Adrenal gland (tissue), 5 donors: ENCODE measurements around the gene ZNF552.

Source experiments
- POLR2A ChIP-seq, 2 donors: fragments of 450-650 bp; IDR thresholded peaks; one replicate each; pipeline ENCODE4 v1.6.1; 2017; ENCODE audit warnings: antibody characterized with exemption in 2 of 2, mild to moderate bottlenecking in 2 of 2, moderate library complexity in 1 of 2
- TF ChIP-seq, protein P1 (sequence below), 6 experiments: fragments of 450-650 bp in 4 of 6; fragments of 200-600 bp in 2 of 6; sonication (generic) in 1 of 6; IDR thresholded peaks; 1 replicate in 5 of 6; 2 replicates in 1 of 6; pipeline versions ENCODE4 v1.5.1 to v1.8.0; 2016 to 2021; ENCODE audit warnings: antibody characterized with exemption in 6 of 6, mild to moderate bottlenecking in 2 of 6, moderate library complexity in 1 of 6
- donor health status: DM: no; HTN: no; CAD: no.

DNA sequence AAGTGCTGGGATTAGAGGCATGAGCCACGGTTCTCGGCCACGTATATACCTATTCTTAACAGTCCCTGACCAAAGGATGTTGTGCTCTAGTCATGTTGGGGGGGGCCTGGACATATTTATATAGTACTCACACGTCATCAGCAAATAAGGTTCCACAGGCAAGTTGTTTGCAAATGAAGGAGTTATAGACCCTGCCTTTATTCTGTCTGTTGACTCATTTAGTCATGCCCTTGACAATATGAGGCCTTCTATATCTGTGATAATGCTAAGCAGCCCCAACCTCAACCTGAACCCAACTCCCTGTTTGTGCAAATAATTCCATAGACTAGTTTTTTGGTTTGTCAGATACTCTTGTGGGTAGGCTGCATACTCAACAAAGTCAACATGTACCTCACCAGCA, 36.4 kb downstream of the ZNF552 start:
- TF ChIP-seq, protein P1, sequence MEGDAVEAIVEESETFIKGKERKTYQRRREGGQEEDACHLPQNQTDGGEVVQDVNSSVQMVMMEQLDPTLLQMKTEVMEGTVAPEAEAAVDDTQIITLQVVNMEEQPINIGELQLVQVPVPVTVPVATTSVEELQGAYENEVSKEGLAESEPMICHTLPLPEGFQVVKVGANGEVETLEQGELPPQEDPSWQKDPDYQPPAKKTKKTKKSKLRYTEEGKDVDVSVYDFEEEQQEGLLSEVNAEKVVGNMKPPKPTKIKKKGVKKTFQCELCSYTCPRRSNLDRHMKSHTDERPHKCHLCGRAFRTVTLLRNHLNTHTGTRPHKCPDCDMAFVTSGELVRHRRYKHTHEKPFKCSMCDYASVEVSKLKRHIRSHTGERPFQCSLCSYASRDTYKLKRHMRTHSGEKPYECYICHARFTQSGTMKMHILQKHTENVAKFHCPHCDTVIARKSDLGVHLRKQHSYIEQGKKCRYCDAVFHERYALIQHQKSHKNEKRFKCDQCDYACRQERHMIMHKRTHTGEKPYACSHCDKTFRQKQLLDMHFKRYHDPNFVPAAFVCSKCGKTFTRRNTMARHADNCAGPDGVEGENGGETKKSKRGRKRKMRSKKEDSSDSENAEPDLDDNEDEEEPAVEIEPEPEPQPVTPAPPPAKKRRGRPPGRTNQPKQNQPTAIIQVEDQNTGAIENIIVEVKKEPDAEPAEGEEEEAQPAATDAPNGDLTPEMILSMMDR (IDR thresholded peaks at IDR 0.05): no peak
- TF ChIP-seq POLR2A (IDR thresholded peaks at IDR 0.05): no peak
